ENCODE data around the gene PERM1.

PERM1 gene

GRCh38 chr1:963746-964525, 18.0 kb downstream of the PERM1 start:
- TF ChIP-seq CTCF (conservative IDR thresholded peaks at IDR 0.05), result no peak
- TF ChIP-seq ZFX (IDR thresholded peaks at IDR 0.05), result no peak
- no peak overlapping the region for H3K27ac ChIP-seq

- H3K27ac ChIP-seq, result no peak overlapping the region
Observed at GRCh38 chr1:963301-963651, 18.6 kb downstream of the PERM1 start.

GRCh38 chr1:962381-963300, 19.3 kb downstream of the PERM1 start:
- no peak for TF ChIP-seq ZFX (IDR thresholded peaks at IDR 0.05)
- TF ChIP-seq CTCF (conservative IDR thresholded peaks at IDR 0.05), result no peak
- H3K27ac ChIP-seq, result no peak overlapping the region; the same call in 1 of the 2 replicates

More at GRCh38 chr1:963301-963651, 18.6 kb downstream of the PERM1 start:
- TF ChIP-seq ZFX (IDR thresholded peaks at IDR 0.05), result no peak
- TF ChIP-seq CTCF (conservative IDR thresholded peaks at IDR 0.05), result no peak

- H3K27ac ChIP-seq, result peak overlapping the region; percentile 85
- TF ChIP-seq ZFX (IDR thresholded peaks at IDR 0.05) (peak; percentile 69; the same call in 1 of the 2 replicates), CTCF (conservative IDR thresholded peaks at IDR 0.05) (no peak)
Observed at GRCh38 chr1:961132-961669, 20.7 kb downstream of the PERM1 start.

- peak within 1 kb of the TSS; percentile 85 for H3K27ac ChIP-seq
- no peak for TF ChIP-seq CTCF (conservative IDR thresholded peaks at IDR 0.05)
- peak; percentile 6; the same call in 1 of the 2 replicates for TF ChIP-seq ZFX (IDR thresholded peaks at IDR 0.05)
Observed at GRCh38 chr1:960363-961131, 21.3 kb downstream of the PERM1 start, which contains the start of gene KLHL17. Gene KLHL17 (plus strand): TSS chr1:960584. CDS start chr1:960694, 110 bp downstream.

- H3K27ac ChIP-seq, result peak overlapping the region; percentile 85
- TF ChIP-seq ZFX (IDR thresholded peaks at IDR 0.05) (no peak), CTCF (conservative IDR thresholded peaks at IDR 0.05) (no peak)
Observed at GRCh38 chr1:959731-960362, 22.0 kb downstream of the PERM1 start.
